Activated naive CD4-positive, alpha-beta T cell treated with Interleukin-2 at 50 U/mL for 16 hours (primary cell): ENCODE results near the gene SLC34A3.

Source experiments
- DNase-seq: peaks from one replicate; pipeline ENCODE4 v3.0.0-alpha.2; 2020

SLC34A3 gene

GRCh38 chr9:137230705-137231371 is at the start of gene SLC34A3:
Gene SLC34A3, plus strand, starts transcription at chr9:137230901. Its CDS starts 802 bp downstream, at chr9:137231703.
- DNase-seq, result no peak

- no peak for DNase-seq
Measured at GRCh38 chr9:137181680-137182079, 49.0 kb upstream of the SLC34A3 start.

- DNase-seq, result no peak
Measured at GRCh38 chr9:137182836-137183235, 47.9 kb upstream of the SLC34A3 start.

GRCh38 chr9:137183980-137184595 is 46.6 kb upstream of the SLC34A3 start:
- no peak for DNase-seq

GRCh38 chr9:137184881-137185660 is 45.6 kb upstream of the SLC34A3 start:
- no peak for DNase-seq

- no peak for DNase-seq
Measured at GRCh38 chr9:137185921-137186320, 44.8 kb upstream of the SLC34A3 start.

- DNase-seq, result no peak
Measured at GRCh38 chr9:137186385-137186784, 44.3 kb upstream of the SLC34A3 start.

GRCh38 chr9:137187386-137187785 is 43.3 kb upstream of the SLC34A3 start:
- no peak for DNase-seq

- no peak for DNase-seq
Measured at GRCh38 chr9:137188086-137188489, 42.6 kb upstream of the SLC34A3 start.

GRCh38 chr9:137188490-137189296 is 42.0 kb upstream of the SLC34A3 start, which contains the start of the genes ANAPC2 and SSNA1:
Gene ANAPC2, minus strand, starts transcription at chr9:137188560. Its CDS starts 28 bp downstream, at chr9:137188532.
Gene SSNA1, plus strand, starts transcription at chr9:137188676. Its CDS starts 51 bp downstream, at chr9:137188727.
- peak; percentile 93 for DNase-seq

- no peak for DNase-seq
Measured at GRCh38 chr9:137189297-137190295, 41.1 kb upstream of the SLC34A3 start.

- no peak for DNase-seq
Measured at GRCh38 chr9:137190315-137190856, 40.3 kb upstream of the SLC34A3 start.

- no peak for DNase-seq
Measured at GRCh38 chr9:137191245-137191644, 39.5 kb upstream of the SLC34A3 start.

- no peak for DNase-seq
Measured at GRCh38 chr9:137191691-137192447, 38.8 kb upstream of the SLC34A3 start.

- DNase-seq, result no peak
Measured at GRCh38 chr9:137192448-137192780, 38.3 kb upstream of the SLC34A3 start.

GRCh38 chr9:137192859-137193258 is 37.8 kb upstream of the SLC34A3 start:
- no peak for DNase-seq

- DNase-seq, result no peak
Measured at GRCh38 chr9:137193771-137194170, 36.9 kb upstream of the SLC34A3 start.

- DNase-seq, result no peak
Measured at GRCh38 chr9:137194388-137194787, 36.3 kb upstream of the SLC34A3 start.

- DNase-seq, result no peak
Measured at GRCh38 chr9:137194909-137195308, 35.8 kb upstream of the SLC34A3 start.

- no peak for DNase-seq
Measured at GRCh38 chr9:137195525-137196220, 35.0 kb upstream of the SLC34A3 start.
